DMS153 treated with DMSO at 0.1 percent for 48 hours (cell line): Measurements from ENCODE around the gene CLDN4.
"Not testable (repeated sequence)": the region's sequence is repeated elsewhere in the genome, so short reads cannot be mapped to it uniquely, and the experiment has no call there.

Experiments
- DNase-seq: peaks from one replicate; lab custom pipeline; 2025; ENCODE audit not compliant: unreplicated experiment; lab: John Stamatoyannopoulos, UW

CLDN4 gene

GRCh38 chr7:73830681-73831583, at the start of gene CLDN4:
Gene CLDN4, plus strand, starts transcription at chr7:73830996. Its CDS starts 206 bp downstream, at chr7:73831202.
- peak; percentile 85 for DNase-seq

GRCh38 chr7:73786588-73786987, 44.2 kb upstream of the CLDN4 start:
- DNase-seq = no peak

GRCh38 chr7:73787786-73788048, 43.1 kb upstream of the CLDN4 start:
- DNase-seq = not testable (repeated sequence)

- DNase-seq = no peak
These were observed 41.7 kb upstream of the CLDN4 start for GRCh38 chr7:73789051-73789450.

GRCh38 chr7:73791170-73791690, 39.6 kb upstream of the CLDN4 start:
- DNase-seq = not testable (repeated sequence)

- not testable (repeated sequence) for DNase-seq
These were observed 35.6 kb upstream of the CLDN4 start for GRCh38 chr7:73795188-73795587.

GRCh38 chr7:73796656-73797055, 34.1 kb upstream of the CLDN4 start:
- not testable (repeated sequence) for DNase-seq

GRCh38 chr7:73797176-73797575, 33.6 kb upstream of the CLDN4 start:
- not testable (repeated sequence) for DNase-seq

GRCh38 chr7:73799282-73800141, 31.3 kb upstream of the CLDN4 start:
- DNase-seq = no peak

GRCh38 chr7:73801577-73801976, 29.2 kb upstream of the CLDN4 start:
- no peak for DNase-seq

- DNase-seq = no peak
These were observed 28.3 kb upstream of the CLDN4 start for GRCh38 chr7:73802459-73802858.

- no peak for DNase-seq
These were observed 21.3 kb upstream of the CLDN4 start for GRCh38 chr7:73809467-73809951.

- no peak for DNase-seq
These were observed 19.8 kb upstream of the CLDN4 start for GRCh38 chr7:73810998-73811360.

- DNase-seq = no peak
These were observed 19.0 kb upstream of the CLDN4 start for GRCh38 chr7:73811760-73812168.

GRCh38 chr7:73812996-73813395, 17.8 kb upstream of the CLDN4 start:
- DNase-seq = no peak

GRCh38 chr7:73815436-73815835, 15.4 kb upstream of the CLDN4 start:
- no peak for DNase-seq

- no peak for DNase-seq
These were observed 13.7 kb upstream of the CLDN4 start for GRCh38 chr7:73817121-73817520.

GRCh38 chr7:73820013-73820412, 10.8 kb upstream of the CLDN4 start:
- DNase-seq = no peak

- DNase-seq = not testable (repeated sequence)
These were observed 9.1 kb upstream of the CLDN4 start for GRCh38 chr7:73821597-73822285.

- peak; percentile 30 for DNase-seq
These were observed 8.2 kb upstream of the CLDN4 start for GRCh38 chr7:73822319-73823173.
